ENCODE measurements around the gene PHF23. TPM values are rescaled to one million over a fixed set of nuclear protein-coding genes. Genes with fewer than 3 reads are reported as not detected.

Gene PHF23
- polyA plus RNA-seq, 3 donors, result 11.5 to 29.4 (median 24.4) TPM

DNA sequence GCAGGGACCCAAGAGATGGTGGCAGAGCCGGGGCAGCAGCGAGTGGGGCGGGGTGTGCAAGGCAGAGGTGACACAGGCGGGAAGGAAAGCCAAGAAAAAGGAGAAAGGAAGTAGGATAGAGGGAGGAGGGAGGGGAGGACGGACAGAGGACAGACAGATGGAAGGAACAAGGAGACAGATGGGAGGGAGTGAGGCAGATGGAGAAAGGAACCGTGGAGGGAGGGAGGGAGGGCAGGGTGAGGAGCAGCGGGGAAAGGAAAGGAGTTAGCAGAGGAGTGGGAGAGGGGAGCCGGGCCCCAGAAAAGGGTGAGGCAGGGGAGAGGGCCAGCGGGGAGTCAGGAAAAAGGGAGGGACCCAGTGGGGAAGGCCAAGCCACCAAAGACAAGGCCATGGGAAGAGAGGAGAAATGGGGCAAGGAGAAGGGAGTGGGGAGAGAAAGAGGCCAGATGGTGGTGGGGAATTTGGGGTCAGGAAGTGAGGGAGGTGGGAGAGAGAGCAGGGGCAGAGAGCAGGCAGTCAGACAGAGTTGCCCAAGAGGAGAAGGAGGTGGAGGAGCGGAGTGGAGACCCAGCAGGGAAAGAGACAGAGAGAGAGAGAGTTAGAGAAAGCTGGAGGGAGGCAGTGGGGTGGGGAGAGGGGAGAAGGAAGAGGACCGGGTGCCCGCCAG is 46.9 kb downstream of the PHF23 start:
- H3K27ac ChIP-seq (ENCODE audit: low read depth, low read length), result no peak overlapping the region
- 74 to 77% (median 76%) methylated on average over 12 of the region's 12 CpGs for WGBS, 3 donors

DNA sequence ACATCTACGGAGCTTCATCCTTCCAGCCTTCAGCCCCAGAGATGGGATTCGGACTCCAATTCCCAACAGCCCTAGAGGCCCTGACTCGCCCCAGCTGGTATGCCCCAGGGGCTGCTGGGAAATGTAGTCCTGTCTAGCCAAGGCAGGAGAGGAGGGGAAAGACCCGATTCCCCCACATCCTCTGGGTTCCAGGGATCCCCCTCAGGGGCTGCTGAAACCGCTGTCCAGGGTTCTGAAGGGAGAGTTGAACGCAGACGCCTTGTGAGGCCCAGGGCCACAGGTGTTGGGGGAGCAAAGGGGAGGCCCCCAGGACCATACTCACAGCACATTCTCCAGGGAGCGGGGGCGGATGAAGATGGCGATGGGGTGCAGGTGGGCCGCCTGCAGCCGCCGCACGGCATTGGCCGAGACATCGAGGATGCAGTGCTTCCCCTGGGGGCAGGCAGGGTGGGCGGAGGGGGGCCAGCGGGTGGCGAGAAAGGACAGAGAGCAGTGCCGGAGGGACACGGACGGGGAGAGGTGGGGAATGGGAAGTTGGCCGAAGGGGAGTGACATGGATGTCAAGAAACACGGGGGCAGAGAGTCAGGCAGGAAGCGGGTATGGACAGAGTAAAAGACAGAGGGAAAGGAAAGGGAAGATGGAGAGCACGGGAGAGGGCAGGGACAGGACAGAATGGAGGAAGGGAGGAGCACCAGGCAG is 47.5 kb downstream of the PHF23 start:
- no peak overlapping the region for H3K27ac ChIP-seq (ENCODE audit: low read depth, low read length)
- 74 to 80% (median 75%) methylated on average over 26 of the region's 26 CpGs for WGBS, 3 donors

DNA sequence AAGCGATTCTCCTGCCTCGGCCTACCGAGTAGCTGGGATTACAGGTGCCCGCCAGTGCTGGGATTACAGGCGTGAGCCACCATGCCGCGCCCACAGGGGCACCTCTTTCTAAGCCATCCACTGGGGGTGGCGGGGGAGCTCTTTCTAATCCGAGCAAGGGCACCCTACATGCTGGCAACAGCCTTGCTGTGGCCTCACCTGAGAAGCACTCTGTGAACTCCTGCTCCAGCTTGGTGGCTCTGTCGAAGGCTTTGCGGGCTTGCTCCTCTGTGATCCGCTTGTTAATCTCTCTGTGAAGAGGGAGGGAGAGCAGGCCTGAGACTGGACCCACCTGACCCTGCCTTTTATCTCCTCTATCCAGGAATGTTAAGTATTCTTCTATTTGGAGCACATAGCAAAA is 48.2 kb downstream of the PHF23 start:
- 89 to 95% (median 92%) methylated on average over 12 of the region's 12 CpGs for WGBS, 3 donors

DNA sequence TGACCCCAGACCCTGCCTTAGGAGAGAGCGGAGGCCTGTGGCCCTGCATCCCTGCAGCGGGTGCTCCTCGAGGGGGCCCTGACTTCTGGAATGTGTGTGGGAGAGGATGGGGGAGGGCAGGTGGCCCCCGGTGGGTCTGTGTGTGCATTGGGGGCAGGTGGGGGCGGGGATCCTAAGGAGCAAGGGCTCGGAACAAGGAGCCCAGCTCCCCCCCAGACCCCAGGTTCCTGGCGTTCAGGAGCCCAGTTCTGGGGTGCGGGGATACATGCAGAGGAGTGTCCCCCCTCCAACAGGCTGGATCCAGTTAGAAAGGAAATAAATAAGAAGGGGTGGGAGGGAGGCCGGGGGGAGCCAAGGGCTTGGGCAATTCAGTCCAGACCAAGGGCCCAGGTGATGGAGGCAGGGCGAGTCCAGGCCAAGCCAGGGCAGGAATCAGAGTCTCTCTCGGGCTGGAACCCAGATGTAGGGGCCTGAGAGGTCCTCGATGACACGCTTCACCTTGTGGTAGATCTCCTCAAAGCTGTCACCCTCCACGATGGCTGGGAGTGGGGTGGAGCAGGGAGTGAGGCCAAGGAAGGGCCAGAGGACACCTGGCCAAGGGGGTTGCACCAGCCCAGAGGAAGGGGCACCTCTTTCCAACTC is 48.9 kb downstream of the PHF23 start:
- 86 to 92% (median 89%) methylated on average over 12 to 14 of the region's 14 CpGs for WGBS, 3 donors
- no peak overlapping the region for H3K27ac ChIP-seq (ENCODE audit: low read depth, low read length)

More for the DNA sequence above, 48.2 kb downstream of the PHF23 start:
- H3K27ac ChIP-seq (ENCODE audit: low read depth, low read length), result no peak overlapping the region

DNA sequence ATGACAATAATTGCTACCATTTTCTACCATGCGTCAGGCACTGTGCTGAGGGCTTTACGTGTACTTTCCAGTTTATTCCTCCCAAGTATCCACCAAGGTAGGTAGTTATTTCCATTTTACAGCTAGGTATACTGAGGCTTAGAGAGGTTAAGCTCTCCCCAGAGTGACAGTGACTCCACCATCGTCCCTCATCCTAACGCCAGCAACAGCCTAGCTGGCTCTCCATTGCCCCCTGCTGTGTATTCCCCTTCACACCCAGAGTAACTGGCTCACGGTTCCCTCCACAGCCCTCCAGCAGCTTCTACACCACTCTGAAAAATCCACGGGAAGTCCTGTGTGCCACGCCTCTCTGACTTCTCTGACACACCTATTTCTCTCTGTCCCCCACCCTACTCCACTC is 53.0 kb downstream of the PHF23 start:
- WGBS, 3 donors, result 59 to 62% (median 61%) methylated on average over 7 of the region's 7 CpGs
- H3K27ac ChIP-seq (ENCODE audit: low read depth, low read length), result no peak overlapping the region

Other genes starting within 250 kb of the PHF23 start
- under 1 TPM in 1 of 3 donors, not detected in 2; 0.13 TPM for gene ALOX12, start 243.4 kb downstream of the PHF23 start, polyA plus RNA-seq
- 100 to 1,000 TPM; 133 to 384 (median 349) TPM for gene RNASEK, start 226.8 kb downstream of the PHF23 start, polyA plus RNA-seq
- gene BCL6B, start 216.4 kb downstream of the PHF23 start, polyA plus RNA-seq, result 10 to 100 TPM in 2 of 3 donors, 1 to 10 TPM in 1; 3.1 to 23.0 (median 16.6) TPM
- 1 to 10 TPM in 2 of 3 donors, under 1 TPM in 1; 0.89 to 2.4 (median 1.8) TPM for gene SLC16A13, start 203.4 kb downstream of the PHF23 start, polyA plus RNA-seq
- 1 to 10 TPM; 2.2 to 9.7 (median 2.5) TPM for gene SLC16A11, start 195.4 kb downstream of the PHF23 start, polyA plus RNA-seq
- 10 to 100 TPM in 1 of 3 donors, 1 to 10 TPM in 2; 1.3 to 16.1 (median 8.8) TPM for gene CLEC10A, start 159.2 kb downstream of the PHF23 start, polyA plus RNA-seq
- gene ASGR2, start 124.6 kb downstream of the PHF23 start, polyA plus RNA-seq, result 1 to 10 TPM in 2 of 3 donors, under 1 TPM in 1; 0.37 to 4.3 (median 1.9) TPM
- gene ASGR1, start 60.1 kb downstream of the PHF23 start, polyA plus RNA-seq, result 1 to 10 TPM; 1.0 to 3.4 (median 2.5) TPM
- 10 to 100 TPM in 1 of 3 donors, 1 to 10 TPM in 2; 3.3 to 26.3 (median 5.5) TPM for gene DLG4, start 19.6 kb downstream of the PHF23 start, polyA plus RNA-seq
- 100 to 1,000 TPM; 563 to 988 (median 674) TPM for gene ACADVL, start 19.5 kb downstream of the PHF23 start, polyA plus RNA-seq
- 10 to 100 TPM in 2 of 3 donors, 1 to 10 TPM in 1; 9.9 to 31.3 (median 17.2) TPM for gene DVL2, start 4.9 kb downstream of the PHF23 start, polyA plus RNA-seq
- 1,000 to 10,000 TPM in 1 of 3 donors, 100 to 1,000 TPM in 2; 485 to 1,093 (median 668) TPM for gene GABARAP, start 3.0 kb upstream of the PHF23 start, polyA plus RNA-seq
- gene CTDNEP1, start 12.3 kb upstream of the PHF23 start, polyA plus RNA-seq, result 10 to 100 TPM; 53.1 to 94.1 (median 91.8) TPM
- 10 to 100 TPM; 19.0 to 64.1 (median 40.3) TPM for gene ELP5, start 12.8 kb upstream of the PHF23 start, polyA plus RNA-seq
- 10 to 100 TPM in 1 of 3 donors, 1 to 10 TPM in 2; 4.8 to 88.9 (median 6.7) TPM for gene CLDN7, start 23.0 kb upstream of the PHF23 start, polyA plus RNA-seq
- gene SLC2A4, start 42.3 kb upstream of the PHF23 start, polyA plus RNA-seq, result 10 to 100 TPM; 10.2 to 41.8 (median 31.4) TPM
- 1 to 10 TPM in 2 of 3 donors, under 1 TPM in 1; 0.95 to 6.0 (median 2.2) TPM for gene YBX2, start 55.2 kb upstream of the PHF23 start, polyA plus RNA-seq
- 100 to 1,000 TPM; 204 to 587 (median 428) TPM for gene EIF5A, start 68.2 kb upstream of the PHF23 start, polyA plus RNA-seq
- gene GPS2, start 75.9 kb upstream of the PHF23 start, polyA plus RNA-seq, result 10 to 100 TPM; 40.1 to 55.5 (median 47.5) TPM
- 10 to 100 TPM; 11.8 to 25.2 (median 17.9) TPM for gene NEURL4, start 89.9 kb upstream of the PHF23 start, polyA plus RNA-seq
- 10 to 100 TPM in 1 of 3 donors, 1 to 10 TPM in 2; 4.0 to 12.7 (median 5.2) TPM for gene ACAP1, start 97.1 kb upstream of the PHF23 start, polyA plus RNA-seq
- 10 to 100 TPM in 1 of 3 donors, 1 to 10 TPM in 2; 6.3 to 11.2 (median 9.9) TPM for gene KCTD11, start 112.7 kb upstream of the PHF23 start, polyA plus RNA-seq
- not detected for gene TMEM95, start 115.7 kb upstream of the PHF23 start, polyA plus RNA-seq
- gene TNK1, start 141.6 kb upstream of the PHF23 start, polyA plus RNA-seq, result 1 to 10 TPM; 2.1 to 8.0 (median 5.5) TPM
- 10 to 100 TPM; 15.1 to 48.2 (median 42.3) TPM for gene PLSCR3, start 155.1 kb upstream of the PHF23 start, polyA plus RNA-seq
- gene TMEM256, start 164.6 kb upstream of the PHF23 start, polyA plus RNA-seq, result 100 to 1,000 TPM in 2 of 3 donors, 10 to 100 TPM in 1; 86.0 to 252 (median 173) TPM
- gene NLGN2, start 168.4 kb upstream of the PHF23 start, polyA plus RNA-seq, result 10 to 100 TPM in 2 of 3 donors, 1 to 10 TPM in 1; 2.9 to 11.4 (median 10.5) TPM
- gene SPEM1, start 180.9 kb upstream of the PHF23 start, polyA plus RNA-seq, result not detected
- not detected for gene SPEM2, start 186.2 kb upstream of the PHF23 start, polyA plus RNA-seq
- not detected for gene SPEM3, start 189.4 kb upstream of the PHF23 start, polyA plus RNA-seq
- gene TMEM102, start 196.0 kb upstream of the PHF23 start, polyA plus RNA-seq, result 1 to 10 TPM in 2 of 3 donors, under 1 TPM in 1; 0.79 to 5.2 (median 1.9) TPM
- 1 to 10 TPM in 1 of 3 donors, under 1 TPM in 2; 0.28 to 4.6 (median 0.86) TPM for gene FGF11, start 200.1 kb upstream of the PHF23 start, polyA plus RNA-seq
- 10 to 100 TPM in 2 of 3 donors, 1 to 10 TPM in 1; 5.0 to 14.2 (median 12.7) TPM for gene CHRNB1, start 205.6 kb upstream of the PHF23 start, polyA plus RNA-seq
- 10 to 100 TPM; 17.4 to 45.0 (median 32.9) TPM for gene ZBTB4, start 240.2 kb upstream of the PHF23 start, polyA plus RNA-seq
- not detected for gene SLC35G6, start 242.0 kb upstream of the PHF23 start, polyA plus RNA-seq
- 10 to 100 TPM; 20.9 to 35.4 (median 24.6) TPM for gene POLR2A, start 244.9 kb upstream of the PHF23 start, polyA plus RNA-seq

Data from adipose tissue (tissue), 3 donors.